ENCODE results near the gene IGF2BP1. TPM values are rescaled to one million over a fixed set of nuclear protein-coding genes. Genes with fewer than 3 reads are reported as not detected.
A peak's percentile ranks its signal among the peaks of the same experiment; 100 is the strongest.

IGF2BP1 gene
- total RNA-seq, 1 experiment from 2014 or later = 601 TPM

DNA sequence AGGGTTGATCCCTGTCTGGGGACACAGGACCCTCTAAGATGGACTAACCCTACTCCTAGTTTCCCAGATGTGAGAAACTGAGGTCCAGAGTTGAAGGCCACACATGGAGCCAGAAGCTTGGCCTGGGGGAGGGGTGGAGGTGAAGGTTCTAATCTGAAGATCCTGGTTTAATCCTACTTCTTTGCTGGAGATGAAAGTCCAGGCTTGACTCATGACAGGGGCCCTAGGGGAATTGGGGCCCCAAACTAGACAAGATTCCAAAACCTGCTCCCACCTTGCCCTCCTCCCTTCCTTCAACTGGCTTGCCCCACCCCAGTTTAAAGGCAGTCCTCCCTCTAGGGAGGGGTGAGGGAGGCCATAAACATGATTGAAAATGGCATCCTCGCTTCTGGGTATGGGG is 21.6 kb downstream of the IGF2BP1 start:
- Mint-ChIP-seq H3K27me3 (ENCODE audit: insufficient read depth, unreplicated experiment) (no peaks in the 10 kb centered on the region), H3K4me1 (ENCODE audit: low read depth, unreplicated experiment) (peaks cover 75% of the 10 kb centered on the region), H3K36me3 (ENCODE audit: insufficient read depth, unreplicated experiment) (peaks cover 88% of the 10 kb centered on the region), H3K9me3 (ENCODE audit: unreplicated experiment) (no peaks in the 10 kb centered on the region), H3K4me3 (ENCODE audit: unreplicated experiment) (peak overlapping the region; percentile 56), H3K27ac (ENCODE audit: unreplicated experiment) (peak overlapping the region; percentile 85)
- no peaks in the 10 kb centered on the region for H3K27me3 ChIP-seq (replicated peaks; ENCODE audit: control insufficient read depth, insufficient read depth, low read length)
- H3K4me1 ChIP-seq = peaks cover 87% of the 10 kb centered on the region
- no peak overlapping the region for H3K4me3 ChIP-seq (ENCODE audit: low read depth, low read length)
- TF ChIP-seq, protein P1, sequence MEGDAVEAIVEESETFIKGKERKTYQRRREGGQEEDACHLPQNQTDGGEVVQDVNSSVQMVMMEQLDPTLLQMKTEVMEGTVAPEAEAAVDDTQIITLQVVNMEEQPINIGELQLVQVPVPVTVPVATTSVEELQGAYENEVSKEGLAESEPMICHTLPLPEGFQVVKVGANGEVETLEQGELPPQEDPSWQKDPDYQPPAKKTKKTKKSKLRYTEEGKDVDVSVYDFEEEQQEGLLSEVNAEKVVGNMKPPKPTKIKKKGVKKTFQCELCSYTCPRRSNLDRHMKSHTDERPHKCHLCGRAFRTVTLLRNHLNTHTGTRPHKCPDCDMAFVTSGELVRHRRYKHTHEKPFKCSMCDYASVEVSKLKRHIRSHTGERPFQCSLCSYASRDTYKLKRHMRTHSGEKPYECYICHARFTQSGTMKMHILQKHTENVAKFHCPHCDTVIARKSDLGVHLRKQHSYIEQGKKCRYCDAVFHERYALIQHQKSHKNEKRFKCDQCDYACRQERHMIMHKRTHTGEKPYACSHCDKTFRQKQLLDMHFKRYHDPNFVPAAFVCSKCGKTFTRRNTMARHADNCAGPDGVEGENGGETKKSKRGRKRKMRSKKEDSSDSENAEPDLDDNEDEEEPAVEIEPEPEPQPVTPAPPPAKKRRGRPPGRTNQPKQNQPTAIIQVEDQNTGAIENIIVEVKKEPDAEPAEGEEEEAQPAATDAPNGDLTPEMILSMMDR (IDR thresholded peaks at IDR 0.05; ENCODE audit: insufficient read depth in 1 of 2, low read depth in 1 of 2, low read length in 1 of 2, severe bottlenecking in 1 of 2, unreplicated experiment in 1 of 2) = no peak
- H3K9me3 ChIP-seq = no peaks in the 10 kb centered on the region
- DNase-seq = peak; percentile 88 to 90
- peaks cover 3% of the 10 kb centered on the region; the same call in 1 of the 2 replicates for H3K36me3 ChIP-seq (ENCODE audit: control insufficient read depth, insufficient read depth, low read length)
- intact Hi-C loops (cut with micrococcal nuclease; ENCODE audit: unreplicated experiment) = no loop called here
- CTCF ChIA-PET = interaction anchor here (0.9 to 2.3 kb wide), 2 partner anchors 14 to 64 kb away, joined by 5 to 11 read pairs; no protein-coding TSS in a partner anchor
- BruUV-seq (replicated peaks) = no TSS peak
- POLR2A ChIA-PET = interaction anchor here (1.0 to 1.9 kb wide), 3 partner anchors 21 to 74 kb away, joined by 4 to 8 read pairs (median 4); partner anchors contain the start of gene SNF8

GRCh38 chr17:49020609-49021008 is 23.4 kb downstream of the IGF2BP1 start:
- peak in 1 of 2 experiments; percentile 29 for DNase-seq
- Mint-ChIP-seq H3K36me3 (ENCODE audit: insufficient read depth, unreplicated experiment) (peaks cover 88% of the 10 kb centered on the region), H3K4me1 (ENCODE audit: low read depth, unreplicated experiment) (peaks cover 88% of the 10 kb centered on the region), H3K27ac (ENCODE audit: unreplicated experiment) (peak overlapping the region; percentile 87), H3K9me3 (ENCODE audit: unreplicated experiment) (no peaks in the 10 kb centered on the region), H3K4me3 (ENCODE audit: unreplicated experiment) (no peak overlapping the region), H3K27me3 (ENCODE audit: insufficient read depth, unreplicated experiment) (no peaks in the 10 kb centered on the region)
- BruUV-seq (replicated peaks) = no TSS peak
- TF ChIP-seq, protein P1 (IDR thresholded peaks at IDR 0.05; ENCODE audit: insufficient read depth in 1 of 2, low read depth in 1 of 2, low read length in 1 of 2, severe bottlenecking in 1 of 2, unreplicated experiment in 1 of 2) = no peak
- Histone ChIP-seq H3K4me1 (peaks cover 85% of the 10 kb centered on the region), H3K27me3 (replicated peaks; ENCODE audit: control insufficient read depth, insufficient read depth, low read length) (no peaks in the 10 kb centered on the region), H3K9me3 (no peaks in the 10 kb centered on the region), H3K4me3 (ENCODE audit: low read depth, low read length) (no peak overlapping the region), H3K36me3 (ENCODE audit: control insufficient read depth, insufficient read depth, low read length) (peaks cover 3% of the 10 kb centered on the region; the same call in 1 of the 2 replicates)
- ChIA-PET CTCF (interaction anchor here (0.7 to 2.4 kb wide), 4 partner anchors 9 to 349 kb away, joined by 3 to 9 read pairs (median 4); no protein-coding TSS in a partner anchor), POLR2A (interaction anchor here (0.8 to 2.2 kb wide), 5 partner anchors 21 to 129 kb away, joined by 4 to 20 read pairs (median 7); partner anchors contain the start of genes ATP5MC1, IGF2BP1 and SNF8)
- intact Hi-C loops (cut with micrococcal nuclease; ENCODE audit: unreplicated experiment) = no loop called here

DNA sequence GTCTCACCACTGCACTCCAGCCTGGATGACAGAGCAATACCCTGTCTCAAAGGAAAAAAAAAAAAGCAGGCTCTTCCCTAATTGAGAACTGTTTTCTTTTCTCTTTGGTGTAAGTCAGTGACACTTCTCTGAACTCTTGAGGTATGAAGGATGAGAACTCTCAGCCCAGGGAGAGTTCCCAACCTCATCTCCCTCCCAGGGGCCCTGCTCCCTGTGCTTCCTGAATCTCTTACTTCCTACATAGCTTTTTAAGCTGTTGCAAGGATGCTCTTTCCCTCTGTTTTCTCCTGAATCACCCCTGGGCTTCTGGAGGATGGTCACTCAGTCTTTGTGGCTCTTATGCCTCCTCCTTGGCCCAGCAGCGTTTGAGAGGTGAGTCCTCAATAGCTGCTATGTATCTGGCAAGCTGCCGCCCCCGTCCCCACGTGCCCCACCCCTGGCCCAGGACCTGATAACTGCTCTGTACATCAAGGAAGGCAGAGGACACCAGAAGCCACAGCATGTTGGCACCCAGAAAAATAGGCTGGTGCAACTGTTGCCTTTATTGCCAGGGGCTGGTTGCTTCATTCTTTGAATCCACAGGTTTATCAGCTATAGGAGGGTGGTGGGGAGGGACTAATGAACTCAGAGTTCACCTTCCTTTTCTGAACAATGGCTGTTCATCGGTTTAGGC is 24.0 kb downstream of the IGF2BP1 start:
- no TSS peak for BruUV-seq (replicated peaks)
- intact Hi-C loops (cut with micrococcal nuclease; ENCODE audit: unreplicated experiment) = no loop called here
- no peaks in the 10 kb centered on the region for H3K27me3 Mint-ChIP-seq (ENCODE audit: insufficient read depth, unreplicated experiment)
- peaks cover 83% of the 10 kb centered on the region for H3K4me1 ChIP-seq
- H3K36me3 ChIP-seq (ENCODE audit: control insufficient read depth, insufficient read depth, low read length) = peaks cover 6% of the 10 kb centered on the region
- H3K4me1 Mint-ChIP-seq (ENCODE audit: low read depth, unreplicated experiment) = peaks cover 87% of the 10 kb centered on the region
- CTCF ChIA-PET = interaction anchor here (0.5 to 2.4 kb wide), 6 partner anchors 9 to 350 kb away, joined by 3 to 9 read pairs (median 5); no protein-coding TSS in a partner anchor
- no peaks in the 10 kb centered on the region for H3K9me3 Mint-ChIP-seq (ENCODE audit: unreplicated experiment)
- POLR2A ChIA-PET = interaction anchor here (0.5 to 2.2 kb wide), 11 partner anchors 9 to 158 kb away, joined by 3 to 20 read pairs (median 6); partner anchors contain the start of genes ATP5MC1, IGF2BP1 and SNF8
- TF ChIP-seq, protein P1 (IDR thresholded peaks at IDR 0.05; ENCODE audit: insufficient read depth in 1 of 2, low read depth in 1 of 2, low read length in 1 of 2, severe bottlenecking in 1 of 2, unreplicated experiment in 1 of 2) = no peak
- H3K4me3 Mint-ChIP-seq (ENCODE audit: unreplicated experiment) = peak overlapping the region; percentile 44
- peak overlapping the region; percentile 87 for H3K27ac Mint-ChIP-seq (ENCODE audit: unreplicated experiment)
- peak; percentile 75 to 76 for DNase-seq
- H3K4me3 ChIP-seq (ENCODE audit: low read depth, low read length) = no peak overlapping the region
- H3K36me3 Mint-ChIP-seq (ENCODE audit: insufficient read depth, unreplicated experiment) = peaks cover 88% of the 10 kb centered on the region
- no peaks in the 10 kb centered on the region for H3K27me3 ChIP-seq (replicated peaks; ENCODE audit: control insufficient read depth, insufficient read depth, low read length)
- H3K9me3 ChIP-seq = no peaks in the 10 kb centered on the region

Measured in Caco-2 (cell line).